Lower leg skin (tissue), 4 donors: Measurements from ENCODE around the gene VTCN1. TPM values are rescaled to one million over a fixed set of nuclear protein-coding genes. Genes with fewer than 3 reads are reported as not detected.
"Not testable (repeated sequence)": the region's sequence is repeated elsewhere in the genome, so short reads cannot be mapped to it uniquely, and the experiment has no call there.

Source experiments
- DNase-seq, 2 donors: peaks; one replicate each; pipeline ENCODE4 v3.0.0-alpha.2; 2019; ENCODE audit warnings: low spot score in 2 of 2
- H3K4me3 ChIP-seq: fragments of 200-600 bp; sonication (generic); 2 replicates; pipeline ENCODE4 v1.5.1; 2017; ENCODE audit warnings: mild to moderate bottlenecking, low read depth; ENCODE audit not compliant: poor library complexity, severe bottlenecking
- CTCF ChIP-seq, 3 donors: fragments of 450-650 bp; IDR thresholded peaks; one replicate each; pipeline ENCODE4 v1.5.1; 2016; ENCODE audit warnings: antibody characterized with exemption in 3 of 3, mild to moderate bottlenecking in 3 of 3, moderate library complexity in 2 of 3
- POLR2A ChIP-seq, 2 donors: fragments of 450-650 bp; IDR thresholded peaks; one replicate each; pipeline ENCODE4 v1.6.1; 2016 to 2017; ENCODE audit warnings: antibody characterized with exemption in 2 of 2, mild to moderate bottlenecking in 1 of 2, moderate library complexity in 1 of 2
- WGBS, 2 donors: methylation state at CpG; one replicate each; pipeline ENCODE4 v1.1.5; 2018; 5-methylcytosine and 5-hydroxymethylcytosine counted together
- intact Hi-C: fragments of 100-400 bp; cut with DNase I; formaldehyde crosslinking; loops from one replicate; pipeline ENCODE4 v1.15.0; 2023; ENCODE audit warnings: low total_unique reads
- total RNA-seq, 4 donors: library from RNA; depleted of rRNA; stranded (reverse); fragments of >200 nt; gene quantifications; one replicate each; pipeline ENCODE4 v1.1.0, GENCODE V29; 2016

Gene VTCN1
- total RNA-seq, 4 donors from 2014 or later: 0.38 to 5.7 (median 2.7) TPM

DNA sequence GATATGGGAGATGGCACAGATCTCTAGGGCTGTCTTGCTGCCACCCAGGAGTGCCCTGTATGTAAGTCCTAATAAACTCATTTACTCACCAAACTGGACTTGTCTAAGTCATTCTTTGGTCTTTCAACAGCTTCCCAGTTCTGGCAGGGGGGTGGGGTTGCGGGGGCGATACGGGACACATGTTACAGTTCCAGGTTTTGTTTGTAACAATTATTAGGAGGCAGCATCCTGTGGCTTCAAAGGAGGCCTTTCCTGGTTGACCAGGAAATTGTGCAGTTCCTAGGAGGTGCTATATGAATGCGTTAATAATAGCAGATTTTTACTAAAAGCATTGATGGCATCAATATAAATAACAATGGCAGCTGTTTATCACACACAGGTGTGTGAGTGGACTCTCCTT, 46.5 kb downstream of the VTCN1 start:
- WGBS, 2 donors: 72 to 75% methylated on average over 4 of the region's 4 CpGs
- TF ChIP-seq CTCF (IDR thresholded peaks at IDR 0.05): no peak
- no peak for TF ChIP-seq POLR2A (IDR thresholded peaks at IDR 0.05)
- intact Hi-C loops: no loop called here

DNA sequence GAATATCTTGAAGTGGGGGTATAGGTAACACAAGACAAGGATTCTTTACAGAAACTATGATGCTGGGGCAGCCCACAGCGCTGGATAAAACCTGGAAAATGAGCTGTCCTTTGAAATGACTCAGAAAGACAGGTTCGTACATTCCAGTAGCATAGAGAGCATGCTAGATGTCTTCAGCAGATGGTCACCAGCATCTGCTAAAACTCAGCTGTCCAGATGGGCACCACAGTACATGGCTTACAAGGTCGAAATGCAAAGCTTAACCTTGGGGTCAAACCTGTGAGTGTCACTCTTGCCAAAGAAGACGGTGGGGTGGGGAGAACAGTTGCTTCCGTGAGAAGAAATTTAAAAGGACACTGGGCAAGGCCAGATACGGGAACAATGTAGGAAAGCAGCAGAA, 47.9 kb downstream of the VTCN1 start:
- WGBS, 2 donors: 81 to 86% methylated on average over 6 of the region's 6 CpGs
- TF ChIP-seq CTCF (IDR thresholded peaks at IDR 0.05): no peak
- TF ChIP-seq POLR2A (IDR thresholded peaks at IDR 0.05): no peak
- intact Hi-C loops: no loop called here
- no peak for DNase-seq
- H3K4me3 ChIP-seq: no peak overlapping the region

More for the DNA sequence above, 46.5 kb downstream of the VTCN1 start:
- DNase-seq: no peak
- no peak overlapping the region for H3K4me3 ChIP-seq

DNA sequence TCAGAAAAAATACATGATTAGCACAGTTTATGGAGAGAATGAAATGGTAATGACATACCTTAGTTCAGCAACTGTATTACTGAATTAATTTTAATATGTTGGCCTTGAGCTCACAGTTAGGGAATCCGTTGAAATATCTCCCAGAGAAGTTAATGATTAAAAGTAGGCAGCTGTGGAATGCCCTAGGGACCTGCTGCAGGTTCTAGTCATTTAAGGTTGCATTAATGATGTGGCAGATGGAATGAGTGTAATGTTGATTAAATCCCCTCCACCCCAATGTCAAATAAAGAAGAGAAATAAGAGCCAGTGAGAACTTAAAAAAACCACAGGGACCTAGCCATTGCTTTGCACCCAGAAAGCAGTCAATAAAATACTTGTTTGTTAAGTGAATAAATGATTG, 48.8 kb downstream of the VTCN1 start:
- H3K4me3 ChIP-seq: no peak overlapping the region
- TF ChIP-seq CTCF (IDR thresholded peaks at IDR 0.05) (no peak), POLR2A (IDR thresholded peaks at IDR 0.05) (no peak)
- DNase-seq: no peak
- intact Hi-C loops: no loop called here
- 50 to 61% methylated on average over 1 of the region's 1 CpG for WGBS, 2 donors

DNA sequence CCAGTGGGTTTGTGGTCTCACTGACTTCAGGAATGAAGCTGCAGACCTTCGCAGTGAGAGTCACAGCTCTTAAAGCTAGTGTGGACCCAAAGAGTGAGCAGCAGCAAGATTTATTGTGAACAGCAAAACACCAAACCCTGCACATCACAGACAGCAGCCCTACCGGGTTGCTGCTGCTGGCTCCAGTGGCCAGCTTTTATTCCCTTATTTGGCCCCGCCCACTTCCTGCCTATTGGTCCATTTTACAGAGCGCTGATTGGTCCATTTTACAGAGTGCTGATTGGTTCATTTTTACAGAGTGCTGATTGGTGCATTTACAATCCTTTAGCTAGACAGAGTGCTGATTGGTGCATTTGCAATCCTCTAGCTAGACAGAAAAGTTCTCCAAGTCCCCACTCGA, 59.4 kb downstream of the VTCN1 start:
- intact Hi-C loops, DNase-seq, H3K4me3 ChIP-seq: not testable (repeated sequence)
- 85 to 89% methylated on average over 5 of the region's 5 CpGs for WGBS, 2 donors

- no peak overlapping the region for H3K4me3 ChIP-seq
- TF ChIP-seq CTCF (IDR thresholded peaks at IDR 0.05): no peak
- TF ChIP-seq POLR2A (IDR thresholded peaks at IDR 0.05): no peak
- 75 to 76% methylated on average over 2 of the region's 2 CpGs for WGBS, 2 donors
- intact Hi-C loops: no loop called here
- no peak for DNase-seq
Measured at GRCh38 chr1:117150316-117150715, 60.4 kb downstream of the VTCN1 start.

- no peak for DNase-seq
- whole genome bisulfite sequencing, 2 donors: 70 to 73% methylated on average over 5 of the region's 5 CpGs
- H3K4me3 ChIP-seq: no peak overlapping the region
- TF ChIP-seq CTCF (IDR thresholded peaks at IDR 0.05) (no peak), POLR2A (IDR thresholded peaks at IDR 0.05) (no peak)
- intact Hi-C loops: no loop called here
Measured at GRCh38 chr1:117147856-117148588, 62.7 kb downstream of the VTCN1 start.
